ENCODE measurements around the gene COL4A2. TPM values are rescaled to one million over a fixed set of nuclear protein-coding genes. Genes with fewer than 3 reads are reported as not detected.
A peak's percentile ranks its signal among the peaks of the same experiment; 100 is the strongest.
"Not testable (repeated sequence)": the region's sequence is repeated elsewhere in the genome, so short reads cannot be mapped to it uniquely, and the experiment has no call there.

Gene COL4A2
- total RNA-seq, 1 experiment from 2014 or later = 177 TPM

DNA sequence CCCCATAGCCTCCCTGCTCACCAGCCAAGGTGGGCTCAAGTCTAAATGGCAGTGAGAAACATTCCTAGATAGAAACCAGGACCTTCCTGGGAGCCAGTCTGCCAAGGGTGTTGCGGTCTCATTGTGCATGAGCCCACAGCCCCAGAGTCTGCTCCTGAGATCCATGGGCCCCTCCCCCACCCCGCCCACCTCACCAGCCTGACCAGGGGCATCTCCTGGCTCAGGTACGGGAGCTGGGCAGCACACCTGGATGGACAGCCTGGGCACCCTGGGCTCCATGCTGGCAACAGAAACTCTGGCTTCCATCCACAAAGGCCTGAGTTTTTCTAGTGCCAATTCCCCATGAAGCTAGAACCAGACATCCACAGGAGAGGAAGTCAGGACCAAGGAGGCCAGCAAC, 188.8 kb downstream of the COL4A2 start:
- no peak for DNase-seq (ENCODE audit: low spot score)

DNA sequence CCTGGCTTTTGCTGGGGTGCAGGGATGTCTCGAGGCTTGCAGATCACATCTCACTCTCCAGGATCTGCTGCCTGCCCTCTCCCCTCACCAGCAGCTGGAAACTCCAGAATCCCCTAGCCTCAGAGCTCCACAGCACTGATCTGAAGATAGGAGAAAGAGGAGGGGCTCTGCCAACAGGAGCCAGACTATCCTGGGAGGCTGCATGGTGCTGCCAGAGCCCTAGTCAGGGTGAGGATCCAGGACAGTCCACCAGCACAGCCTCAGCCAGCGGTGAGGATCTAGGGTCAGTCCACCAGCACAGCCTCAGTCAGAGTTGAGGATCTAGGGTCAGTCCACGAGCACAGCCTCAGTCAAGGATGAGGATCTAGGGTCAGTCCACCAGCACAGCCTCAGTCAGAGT, 189.2 kb downstream of the COL4A2 start:
- no peak for DNase-seq (ENCODE audit: low spot score)

DNA sequence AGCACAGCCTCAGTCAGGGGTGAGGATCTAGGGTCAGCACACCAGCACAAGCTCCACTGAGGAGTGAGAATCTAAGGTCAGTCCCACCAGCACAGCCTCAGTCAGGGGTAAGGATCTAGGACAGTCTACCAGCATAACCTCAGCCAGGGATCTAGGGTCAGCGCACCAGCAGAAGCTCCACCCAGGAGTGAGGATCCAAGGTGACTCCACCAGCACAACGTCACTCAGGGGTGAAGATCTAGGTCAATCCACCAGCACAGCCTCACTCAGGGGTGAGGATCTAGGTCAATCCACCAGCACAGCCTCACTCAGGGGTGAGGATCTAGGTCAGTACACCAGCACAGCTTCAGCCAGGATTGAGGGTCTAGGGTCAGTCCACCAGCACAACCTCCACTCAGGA, 189.9 kb downstream of the COL4A2 start:
- no peak for DNase-seq (ENCODE audit: low spot score)

DNA sequence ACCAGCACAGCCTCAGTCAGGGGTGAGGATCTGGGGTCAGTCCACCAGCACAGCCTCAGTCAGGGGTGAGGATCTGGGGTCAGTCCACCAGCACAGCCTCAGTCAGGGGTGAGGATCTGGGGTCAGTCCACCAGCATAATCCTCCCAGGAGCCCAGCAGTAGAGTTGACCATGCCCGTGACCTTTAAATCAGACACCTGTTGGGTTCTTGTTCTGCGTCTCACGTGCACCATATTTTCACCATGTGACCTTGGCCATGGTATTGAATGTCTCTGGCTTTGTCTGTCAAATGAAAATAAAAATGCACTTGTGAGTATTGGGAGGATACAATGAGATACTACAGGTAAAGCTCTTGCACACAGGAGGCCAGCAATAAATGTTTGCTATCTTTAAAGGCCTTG, 190.8 kb downstream of the COL4A2 start:
- DNase-seq (ENCODE audit: low spot score) = not testable (repeated sequence)

DNA sequence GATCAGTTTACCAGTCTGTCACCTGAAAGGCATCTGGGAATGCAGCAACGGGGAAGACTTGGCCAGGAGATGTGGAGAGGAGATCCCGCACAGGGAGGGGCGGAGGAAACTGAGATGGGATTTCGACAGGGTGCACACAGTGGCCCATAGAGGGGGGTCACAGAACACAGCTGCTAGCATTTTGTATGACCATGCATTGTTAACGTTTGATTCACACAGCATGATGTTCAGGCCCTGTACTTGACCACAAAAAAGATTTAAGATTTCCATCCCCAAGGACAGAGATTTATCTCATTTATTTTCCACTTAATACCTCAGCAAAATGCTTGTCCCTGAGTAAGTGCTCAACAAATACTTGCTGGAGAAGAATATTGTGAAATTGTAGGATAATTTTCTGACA, 191.2 kb downstream of the COL4A2 start:
- DNase-seq (ENCODE audit: low spot score) = no peak

DNA sequence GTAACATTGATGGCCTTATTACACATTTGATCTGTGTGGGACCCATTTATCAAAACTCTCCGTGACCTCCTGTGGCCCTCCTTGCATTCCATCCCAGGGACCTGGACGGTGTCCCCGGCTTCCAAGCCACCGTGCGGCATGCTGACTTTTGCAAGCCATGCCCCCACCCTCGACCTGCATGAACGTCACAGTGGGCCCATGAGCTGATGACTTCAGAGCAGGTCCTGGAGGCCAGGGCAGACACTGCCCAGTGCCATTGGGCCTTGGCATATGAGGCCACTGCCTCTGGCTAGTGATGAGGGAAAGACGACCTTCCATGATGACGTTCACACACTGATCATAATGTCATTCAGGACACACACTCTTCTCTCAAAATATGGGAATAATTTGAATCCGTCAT, 191.7 kb downstream of the COL4A2 start:
- no peak for DNase-seq (ENCODE audit: low spot score)

DNA sequence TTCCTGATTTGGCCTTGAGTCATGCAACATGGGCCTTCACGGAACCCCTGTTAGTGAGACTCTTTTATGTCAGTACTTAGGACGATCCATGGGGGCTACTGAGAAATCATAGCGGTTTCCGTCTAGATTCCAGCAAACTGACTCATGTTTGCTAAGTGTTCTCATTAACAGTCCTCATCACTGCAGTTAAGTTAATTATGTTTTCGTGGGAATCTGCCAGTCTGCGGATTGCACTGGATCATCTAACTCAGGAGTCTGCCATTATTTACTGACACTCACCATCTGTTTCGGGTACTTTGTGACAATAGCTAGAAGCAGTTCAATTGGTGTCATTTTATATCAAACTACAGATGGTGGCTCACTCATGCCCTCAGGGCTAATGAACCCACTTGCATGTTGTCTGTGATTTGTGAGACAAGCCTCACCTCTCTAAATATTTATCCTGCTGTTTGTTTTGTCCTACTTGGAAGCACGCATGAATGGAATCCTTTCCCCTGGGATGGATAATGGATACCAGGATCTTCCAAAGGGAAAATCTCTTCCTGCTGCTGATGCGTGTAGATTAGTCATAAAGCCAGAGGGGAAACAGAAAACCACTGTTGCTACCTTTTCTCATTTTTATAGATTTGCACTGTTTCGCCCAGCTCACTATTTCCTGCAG, 192.7 kb downstream of the COL4A2 start:
- DNase-seq (ENCODE audit: low spot score) = peak; percentile 96

DNA sequence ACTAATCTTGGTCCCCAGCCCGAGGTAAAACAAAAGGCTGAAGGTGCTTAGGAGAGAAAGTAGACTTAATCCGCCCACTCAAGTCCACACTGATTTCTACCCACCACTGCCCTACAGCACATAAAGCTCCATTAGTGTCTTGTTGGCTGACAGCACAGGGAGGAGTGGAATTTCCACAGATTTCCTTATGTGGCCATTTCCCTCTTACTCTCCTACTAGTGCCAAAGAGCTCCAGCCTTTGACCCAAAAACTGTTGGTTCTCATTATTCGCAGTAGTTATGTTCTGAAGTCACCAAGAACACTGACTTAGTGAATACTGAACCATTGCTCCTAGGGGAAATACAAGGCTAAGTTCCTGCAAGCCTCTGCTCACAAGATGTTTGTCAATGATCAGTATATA, 193.3 kb downstream of the COL4A2 start:
- no peak for DNase-seq (ENCODE audit: low spot score)

DNA sequence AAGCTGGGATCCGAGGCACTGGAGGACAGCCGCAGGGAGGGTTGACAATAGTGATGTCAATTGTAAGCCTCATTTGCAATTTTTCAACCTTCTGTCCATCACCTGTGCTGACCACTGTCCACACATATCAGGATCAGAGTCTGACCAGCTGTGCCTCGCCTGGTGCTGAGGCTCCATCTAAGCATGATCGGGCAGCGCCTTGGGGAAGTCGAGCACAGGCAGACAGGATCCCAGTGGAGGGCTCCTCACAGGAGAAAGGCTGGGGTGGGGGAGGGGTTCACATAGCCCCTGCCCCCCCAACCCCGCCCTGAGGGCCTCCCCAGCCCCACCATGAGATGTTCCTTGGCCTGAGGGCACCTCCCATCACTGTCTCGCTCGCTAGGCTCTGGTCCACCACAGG, 194.1 kb downstream of the COL4A2 start:
- no peak for DNase-seq (ENCODE audit: low spot score)

DNA sequence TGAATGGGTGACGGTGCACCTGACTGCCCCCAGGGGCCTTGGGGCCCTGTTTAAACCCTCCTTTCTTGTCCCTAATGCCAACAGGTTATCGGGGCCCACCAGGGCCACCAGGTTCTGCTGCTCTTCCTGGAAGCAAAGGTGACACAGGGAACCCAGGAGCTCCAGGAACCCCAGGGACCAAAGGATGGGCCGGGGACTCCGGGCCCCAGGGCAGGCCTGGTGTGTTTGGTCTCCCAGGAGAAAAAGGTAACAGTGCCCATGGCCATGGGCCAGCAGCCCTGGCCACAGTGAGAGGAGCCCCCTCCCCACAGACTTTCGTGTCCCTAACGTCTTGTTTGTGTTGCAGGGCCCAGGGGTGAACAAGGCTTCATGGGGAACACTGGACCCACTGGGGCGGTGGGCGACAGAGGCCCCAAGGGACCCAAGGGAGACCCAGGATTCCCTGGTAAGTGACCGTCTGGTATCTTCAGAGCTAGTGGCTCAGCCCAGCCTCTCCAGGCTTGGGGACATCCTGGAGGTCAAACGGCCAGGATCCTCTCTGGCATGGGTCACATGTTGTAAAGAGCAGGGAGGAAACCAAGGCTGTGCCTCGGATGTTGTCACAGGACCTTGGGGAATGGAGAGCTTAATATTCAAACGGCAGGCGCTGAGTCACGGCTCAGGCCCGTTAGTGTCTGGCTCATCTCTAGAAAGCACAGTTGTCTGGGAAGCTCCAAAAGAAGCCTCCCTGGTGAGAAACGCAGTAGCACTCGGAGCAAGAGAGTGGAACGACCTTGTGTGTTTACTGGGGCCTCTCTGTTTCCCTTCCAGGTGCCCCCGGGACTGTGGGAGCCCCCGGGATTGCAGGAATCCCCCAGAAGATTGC, 196.2 kb downstream of the COL4A2 start:
- peak; percentile 44 for DNase-seq (ENCODE audit: low spot score)

DNA sequence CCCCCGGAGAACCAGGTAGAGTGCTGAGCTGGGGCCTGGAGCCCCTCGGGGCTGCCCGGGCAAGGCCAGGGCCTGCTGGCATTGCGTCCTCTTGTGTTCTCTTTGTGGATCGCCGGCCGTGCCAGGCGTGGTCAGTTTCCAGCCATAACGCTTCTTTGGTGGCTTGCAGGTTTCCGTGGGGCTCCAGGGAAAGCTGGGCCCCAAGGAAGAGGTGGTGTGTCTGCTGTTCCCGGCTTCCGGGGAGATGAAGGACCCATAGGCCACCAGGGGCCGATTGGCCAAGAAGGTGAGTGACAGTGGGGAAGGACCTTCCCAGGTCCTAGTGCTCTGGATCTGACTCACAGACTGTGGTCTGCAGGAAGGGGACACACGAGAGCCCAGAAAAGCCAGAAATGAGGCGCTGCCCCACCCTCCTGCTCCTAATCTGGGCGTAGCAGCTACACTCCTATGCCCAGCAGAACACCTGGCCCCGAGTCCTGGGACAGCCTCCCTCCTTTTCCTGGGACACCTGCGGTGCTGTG, 197.0 kb downstream of the COL4A2 start:
- DNase-seq (ENCODE audit: low spot score) = no peak

DNA sequence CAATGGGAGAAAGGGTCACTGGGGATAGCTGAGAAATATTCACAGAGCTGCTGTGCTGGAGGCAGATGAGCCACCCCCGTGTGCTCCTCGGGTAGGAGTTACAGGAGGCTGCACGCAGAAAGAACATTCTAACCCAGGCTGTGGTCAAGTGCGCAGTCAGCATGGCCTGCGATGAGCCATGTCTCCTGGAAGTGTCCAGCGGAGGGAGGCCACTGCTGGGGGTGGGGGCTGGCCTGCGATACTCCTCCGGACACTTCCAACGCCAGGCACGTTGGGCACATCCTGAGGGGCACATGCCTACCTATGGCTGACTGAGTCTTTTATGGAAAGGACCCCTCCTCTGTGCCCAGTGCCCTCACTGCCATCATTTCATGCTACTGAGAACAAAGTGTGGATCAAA, 198.5 kb downstream of the COL4A2 start:
- DNase-seq (ENCODE audit: low spot score) = no peak

DNA sequence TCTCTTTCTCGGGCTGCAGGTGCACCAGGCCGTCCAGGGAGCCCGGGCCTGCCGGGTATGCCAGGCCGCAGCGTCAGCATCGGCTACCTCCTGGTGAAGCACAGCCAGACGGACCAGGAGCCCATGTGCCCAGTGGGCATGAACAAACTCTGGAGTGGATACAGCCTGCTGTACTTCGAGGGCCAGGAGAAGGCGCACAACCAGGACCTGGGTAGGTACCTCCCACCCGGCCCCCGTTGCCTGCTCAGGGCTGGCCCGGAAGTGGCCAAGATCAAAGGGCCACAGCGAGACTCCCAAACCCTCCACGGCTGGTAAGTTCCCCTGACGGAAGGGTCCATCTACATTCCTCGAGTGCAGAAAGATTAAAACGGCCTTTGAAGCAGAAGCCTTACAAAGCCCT, 199.3 kb downstream of the COL4A2 start:
- no peak for DNase-seq (ENCODE audit: low spot score)

DNA sequence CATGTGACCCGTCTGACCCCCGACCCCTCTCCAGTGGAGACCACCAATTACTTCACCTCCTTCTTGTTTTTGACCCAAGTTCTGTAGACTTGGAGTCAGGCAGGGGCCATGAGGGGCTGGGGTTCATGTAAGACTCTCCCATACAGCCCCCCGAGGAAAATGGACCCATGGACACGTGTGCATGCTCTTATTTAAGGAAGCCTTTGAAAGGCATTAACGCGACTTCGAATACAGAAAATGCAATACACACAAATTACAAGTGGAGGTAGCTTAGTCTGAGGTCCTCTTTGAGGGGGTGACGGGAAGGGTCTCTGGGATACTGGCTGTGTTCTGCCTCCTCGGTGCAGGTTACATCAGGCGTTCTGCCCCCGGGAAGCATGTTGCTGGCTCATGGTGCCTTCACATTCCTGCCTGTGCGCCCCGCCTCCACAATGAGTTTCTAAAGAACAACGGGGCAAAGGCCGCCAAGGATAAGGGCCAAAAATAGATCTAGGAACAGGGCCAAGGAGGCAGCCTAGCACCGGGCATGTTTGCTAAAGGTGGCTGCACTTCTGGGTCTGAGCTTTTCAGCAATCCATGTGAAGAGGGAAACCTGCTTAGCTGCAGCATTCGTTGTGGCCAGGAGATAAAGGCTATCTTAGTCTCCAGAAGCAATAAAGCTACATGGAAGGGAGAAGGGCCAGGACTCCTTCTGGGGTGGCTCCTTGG, 199.9 kb downstream of the COL4A2 start:
- no peak for DNase-seq (ENCODE audit: low spot score)

DNA sequence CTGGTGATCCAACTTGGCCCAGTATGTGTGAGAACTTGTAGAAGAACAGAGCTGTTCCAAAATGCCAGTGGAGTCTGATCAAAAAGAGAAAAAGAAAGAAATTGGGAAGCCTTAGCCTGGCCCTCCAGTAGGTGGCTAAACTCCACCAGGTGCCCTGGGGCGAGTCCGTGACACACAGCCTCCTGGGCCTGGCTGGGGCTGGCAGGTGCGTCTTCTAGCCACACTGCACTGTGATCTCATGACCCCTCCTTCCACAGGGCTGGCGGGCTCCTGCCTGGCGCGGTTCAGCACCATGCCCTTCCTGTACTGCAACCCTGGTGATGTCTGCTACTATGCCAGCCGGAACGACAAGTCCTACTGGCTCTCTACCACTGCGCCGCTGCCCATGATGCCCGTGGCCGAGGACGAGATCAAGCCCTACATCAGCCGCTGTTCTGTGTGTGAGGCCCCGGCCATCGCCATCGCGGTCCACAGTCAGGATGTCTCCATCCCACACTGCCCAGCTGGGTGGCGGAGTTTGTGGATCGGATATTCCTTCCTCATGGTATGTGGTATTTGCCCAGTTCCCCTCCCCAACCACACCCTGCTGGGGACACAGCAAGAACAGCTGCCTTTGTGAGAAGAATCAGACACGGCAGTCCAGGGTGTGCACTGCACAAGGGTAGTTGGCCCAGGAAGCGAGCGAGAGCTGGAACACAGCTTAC, 200.7 kb downstream of the COL4A2 start:
- DNase-seq (ENCODE audit: low spot score) = no peak

DNA sequence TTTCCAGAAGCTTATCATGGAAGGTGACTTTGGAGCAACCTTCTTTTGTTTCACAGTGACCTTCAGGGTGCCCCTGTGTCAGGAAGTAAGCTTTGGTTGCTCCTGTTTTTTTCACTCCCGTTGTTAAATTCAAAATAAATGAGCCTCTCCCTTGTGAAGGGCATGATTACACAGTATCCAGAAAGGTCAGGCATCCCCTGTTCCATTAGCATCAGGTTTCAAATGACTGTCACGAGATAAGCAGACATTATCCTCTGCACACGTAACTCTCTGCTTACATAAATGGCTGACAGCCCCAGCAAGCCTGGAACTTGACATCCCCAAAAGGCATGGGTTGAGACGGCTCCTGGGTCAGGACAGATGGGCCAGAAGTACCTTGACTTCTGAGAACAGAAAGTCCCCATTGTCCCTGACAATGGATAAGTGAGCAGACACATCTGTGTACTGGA, 202.4 kb downstream of the COL4A2 start:
- DNase-seq (ENCODE audit: low spot score) = no peak

DNA sequence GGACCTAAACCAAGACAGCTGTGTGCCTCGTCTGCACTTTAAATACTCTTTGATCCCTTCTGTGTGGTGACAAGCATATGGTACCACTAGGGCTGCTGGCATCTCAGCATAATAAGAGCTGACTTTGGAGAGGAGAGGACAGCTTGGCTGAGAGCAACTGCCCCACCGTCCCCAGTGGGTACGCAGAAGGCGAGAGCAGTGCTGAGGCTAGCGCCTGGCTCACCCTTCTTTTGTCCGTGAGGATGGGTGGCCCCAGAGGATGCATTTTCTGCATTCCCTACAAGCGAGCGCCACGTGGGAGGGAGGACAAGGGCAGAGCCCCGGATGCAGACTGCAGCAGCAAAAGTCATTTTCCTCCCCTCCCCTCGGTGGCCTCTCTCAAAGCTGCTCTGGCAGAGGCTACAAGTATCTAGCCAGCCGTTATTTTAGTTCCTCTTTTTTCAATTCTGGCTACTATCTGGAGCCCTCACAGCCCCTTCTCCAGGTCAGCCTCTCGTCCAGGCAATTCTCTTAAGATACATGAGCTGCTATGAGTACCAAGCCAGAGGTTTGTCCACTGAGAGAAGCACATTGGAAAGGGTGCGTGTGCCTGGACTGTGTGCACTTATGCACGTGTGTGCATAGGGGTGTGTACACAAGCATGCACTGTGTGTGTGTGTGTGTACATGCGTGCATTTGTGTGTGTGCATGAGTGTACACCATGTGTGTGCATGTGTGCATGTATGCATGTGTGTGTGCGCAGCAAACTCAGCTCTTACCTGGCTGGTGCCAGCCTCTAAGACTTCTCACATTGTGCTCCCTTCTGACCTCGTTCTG, 203.1 kb downstream of the COL4A2 start:
- DNase-seq (ENCODE audit: low spot score) = no peak

DNA sequence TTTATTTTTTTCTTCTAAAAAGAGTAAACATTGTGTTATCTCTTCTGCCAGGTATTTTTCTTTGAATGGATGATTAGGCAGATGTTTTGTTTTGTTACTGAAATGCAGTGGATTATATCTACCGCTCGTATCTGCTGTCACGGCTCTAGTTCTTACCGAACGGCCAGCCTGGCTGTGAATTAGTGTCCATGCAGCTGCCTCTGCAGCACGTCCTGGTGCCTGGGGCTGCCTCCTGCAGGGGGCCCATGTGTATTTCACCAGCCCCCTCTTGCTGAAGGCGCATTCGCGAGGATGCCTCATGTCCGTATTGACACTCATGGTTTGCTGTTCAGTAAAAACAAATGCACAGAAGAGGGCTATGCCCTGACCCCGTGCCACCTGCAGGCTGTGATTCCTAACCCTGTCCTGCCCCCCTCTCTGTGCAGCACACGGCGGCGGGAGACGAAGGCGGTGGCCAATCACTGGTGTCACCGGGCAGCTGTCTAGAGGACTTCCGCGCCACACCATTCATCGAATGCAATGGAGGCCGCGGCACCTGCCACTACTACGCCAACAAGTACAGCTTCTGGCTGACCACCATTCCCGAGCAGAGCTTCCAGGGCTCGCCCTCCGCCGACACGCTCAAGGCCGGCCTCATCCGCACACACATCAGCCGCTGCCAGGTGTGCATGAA, 204.6 kb downstream of the COL4A2 start:
- no peak for DNase-seq (ENCODE audit: low spot score)

DNA sequence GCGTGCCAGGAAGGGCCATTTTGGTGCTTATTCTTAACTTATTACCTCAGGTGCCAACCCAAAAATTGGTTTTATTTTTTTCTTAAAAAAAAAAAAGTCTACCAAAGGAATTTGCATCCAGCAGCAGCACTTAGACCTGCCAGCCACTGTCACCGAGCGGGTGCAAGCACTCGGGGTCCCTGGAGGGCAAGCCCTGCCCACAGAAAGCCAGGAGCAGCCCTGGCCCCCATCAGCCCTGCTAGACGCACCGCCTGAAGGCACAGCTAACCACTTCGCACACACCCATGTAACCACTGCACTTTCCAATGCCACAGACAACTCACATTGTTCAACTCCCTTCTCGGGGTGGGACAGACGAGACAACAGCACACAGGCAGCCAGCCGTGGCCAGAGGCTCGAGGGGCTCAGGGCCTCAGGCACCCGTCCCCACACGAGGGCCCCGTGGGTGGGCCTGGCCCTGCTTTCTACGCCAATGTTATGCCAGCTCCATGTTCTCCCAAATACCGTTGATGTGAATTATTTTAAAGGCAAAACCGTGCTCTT, 205.2 kb downstream of the COL4A2 start:
- DNase-seq (ENCODE audit: low spot score) = no peak

DNA sequence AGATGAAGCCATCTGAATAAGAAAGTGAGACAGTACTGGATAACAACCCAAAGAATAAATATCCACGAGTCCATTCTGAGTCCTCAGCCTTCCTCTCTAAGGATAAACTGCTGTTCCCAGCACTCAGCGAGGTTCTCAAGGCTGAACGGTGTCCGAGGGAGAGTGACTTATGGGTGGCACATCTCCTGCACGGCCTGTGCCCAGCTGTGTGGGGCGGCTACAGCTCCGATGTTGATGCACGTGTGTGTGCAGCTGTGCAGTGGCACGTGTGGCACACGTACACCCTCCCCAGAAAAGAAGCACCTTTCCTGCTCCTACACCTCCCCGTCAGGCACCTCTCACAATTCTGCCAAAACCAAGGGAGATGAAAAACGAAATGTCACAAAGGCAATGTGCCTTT, 209.4 kb downstream of the COL4A2 start:
- DNase-seq (ENCODE audit: low spot score) = no peak
